ENCODE measurements around the gene NTN4.
"Not testable (repeated sequence)": the region's sequence is repeated elsewhere in the genome, so short reads cannot be mapped to it uniquely, and the experiment has no call there.

The NTN4 gene

DNA sequence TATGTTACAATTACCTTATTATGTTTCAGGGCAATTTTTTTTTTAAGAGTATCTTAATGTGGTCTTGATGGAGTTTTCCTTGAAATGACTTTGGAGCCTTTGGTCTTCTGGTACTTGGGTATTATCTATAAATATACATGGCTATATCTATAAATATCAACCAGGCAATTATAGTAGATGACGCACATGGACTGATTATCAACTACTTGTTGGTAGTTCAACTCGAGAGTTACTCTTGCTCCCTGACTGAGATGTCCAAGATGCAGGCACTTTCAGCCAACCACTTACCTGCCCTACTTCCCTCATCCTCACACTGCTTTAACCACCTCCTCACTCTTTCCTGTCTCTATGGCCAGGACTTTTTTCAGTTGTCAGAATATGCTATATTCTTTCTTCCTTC, 85.4 kb downstream of the NTN4 start:
- no peak for DNase-seq

DNA sequence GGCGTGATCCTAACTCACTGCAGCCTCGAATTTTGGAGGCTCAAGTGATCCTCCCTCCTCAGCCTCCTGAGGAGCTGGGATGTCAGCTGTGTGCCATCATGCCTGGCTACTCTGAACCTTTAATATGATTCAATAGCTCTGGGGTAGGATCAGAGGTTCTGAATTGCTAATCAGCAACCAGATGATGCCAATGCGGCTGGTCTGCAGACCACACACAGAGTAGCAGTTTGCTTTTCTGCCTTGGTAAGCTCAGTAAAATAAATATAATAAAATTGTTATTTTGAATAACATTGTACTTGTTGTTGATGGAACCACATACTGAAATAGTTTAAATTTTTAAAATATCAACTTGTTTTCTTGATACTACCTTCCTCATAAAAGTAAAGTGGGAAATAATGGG, 86.6 kb downstream of the NTN4 start:
- no peak for DNase-seq

- DNase-seq, result no peak
Measured at GRCh38 chr12:95701722-95702418, 88.7 kb downstream of the NTN4 start.

DNA sequence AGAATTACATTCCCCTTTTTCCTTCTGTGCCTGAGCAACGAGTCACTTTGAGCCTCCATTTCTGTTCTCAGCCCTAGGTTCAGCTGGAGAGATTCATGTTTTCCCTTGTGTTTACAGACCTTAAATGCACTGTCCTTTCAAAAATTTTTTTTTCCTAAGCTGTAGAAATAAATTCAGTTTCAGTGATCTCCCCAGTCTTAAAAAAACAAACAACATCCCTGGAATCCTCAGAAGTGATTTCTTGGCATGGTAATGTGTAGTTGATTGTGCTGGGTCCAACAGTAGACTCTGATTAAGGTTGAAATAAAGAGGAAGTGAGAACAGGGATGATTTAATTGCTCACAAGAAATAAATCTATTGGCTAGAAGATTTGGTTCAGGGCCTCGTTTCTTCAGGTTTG, 89.3 kb downstream of the NTN4 start:
- DNase-seq, result no peak

- no peak for DNase-seq
Measured at GRCh38 chr12:95700316-95700785, 90.2 kb downstream of the NTN4 start.

DNA sequence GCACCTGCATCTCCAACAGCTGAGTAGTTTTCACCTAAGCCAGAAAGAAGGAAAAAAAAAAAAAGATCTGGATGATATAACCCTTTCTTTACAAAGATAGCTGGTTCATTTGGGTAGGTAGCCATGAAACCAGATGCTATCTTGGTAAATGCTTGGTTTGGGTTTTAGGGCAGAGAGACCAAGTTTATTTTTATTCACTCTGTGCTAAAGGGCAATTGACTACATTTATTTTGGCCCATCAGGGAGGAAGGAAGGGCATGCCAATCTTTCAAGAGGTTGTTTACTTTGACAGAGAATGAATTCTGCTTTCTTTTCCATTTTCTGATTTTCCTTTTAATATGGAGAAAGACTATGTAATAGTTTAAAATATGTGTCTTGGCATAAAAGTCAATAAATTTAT, 91.0 kb downstream of the NTN4 start:
- DNase-seq, result no peak

GRCh38 chr12:95694136-95694535, 96.4 kb downstream of the NTN4 start:
- no peak for DNase-seq

DNA sequence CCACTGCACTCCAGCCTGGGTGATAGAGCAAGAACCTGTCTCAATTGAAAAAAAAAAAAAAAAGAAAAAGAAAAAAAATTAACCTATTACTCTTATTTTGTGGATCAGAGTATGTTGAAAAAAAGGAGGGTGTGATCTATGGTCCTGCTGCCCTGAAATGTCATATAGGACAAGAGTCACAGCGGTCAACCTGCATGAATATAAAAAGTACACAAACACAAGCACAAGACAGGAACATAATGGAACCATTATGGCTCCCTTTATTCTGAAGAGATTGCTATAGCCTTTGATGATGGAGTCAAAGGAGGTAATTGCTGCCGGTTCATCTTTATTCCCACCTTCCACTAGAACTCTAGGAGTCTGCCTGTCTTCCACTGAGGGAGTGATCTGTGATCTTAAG, 96.9 kb downstream of the NTN4 start:
- no peak for DNase-seq

GRCh38 chr12:95690861-95691635, 99.5 kb downstream of the NTN4 start:
- no peak for DNase-seq

DNA sequence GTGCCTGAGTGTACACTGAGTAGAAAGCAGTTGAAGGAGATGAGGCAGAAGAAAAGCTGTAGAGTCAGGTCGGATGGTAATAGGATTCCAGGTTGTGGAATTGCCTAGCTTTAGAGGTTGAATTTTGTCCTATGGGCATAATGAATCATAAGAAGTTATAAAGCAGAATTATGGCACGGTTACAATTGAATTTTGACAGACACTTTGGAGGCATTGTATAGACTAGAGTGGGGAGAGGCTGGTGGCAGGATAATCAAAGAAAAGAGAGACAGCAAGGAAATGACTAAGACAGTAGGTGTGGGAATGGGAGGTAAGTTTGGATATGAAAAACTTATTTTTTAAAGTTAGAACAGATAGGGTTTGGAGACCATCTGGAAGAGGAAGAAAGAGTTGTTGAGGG, 102.6 kb downstream of the NTN4 start:
- DNase-seq, result no peak

DNA sequence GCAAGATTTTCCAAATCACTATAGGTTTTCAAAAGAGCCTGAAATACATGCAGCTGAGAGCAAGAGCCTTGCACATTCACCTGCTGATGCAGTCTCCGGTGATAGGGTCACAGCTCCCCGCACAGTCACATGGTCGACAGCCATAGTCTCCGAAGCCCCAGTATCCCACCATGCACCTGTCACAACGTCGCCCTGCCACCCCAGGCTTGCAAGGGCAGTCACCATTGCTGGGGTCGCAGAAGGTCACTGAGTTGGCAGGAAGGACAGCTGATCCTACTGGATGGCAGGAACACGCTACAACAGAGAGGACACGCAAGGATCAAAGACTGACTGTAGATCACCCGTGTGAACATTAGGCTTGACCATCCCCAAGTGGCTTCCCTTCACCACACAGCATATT, 107.1 kb downstream of the NTN4 start:
- no peak for DNase-seq

DNA sequence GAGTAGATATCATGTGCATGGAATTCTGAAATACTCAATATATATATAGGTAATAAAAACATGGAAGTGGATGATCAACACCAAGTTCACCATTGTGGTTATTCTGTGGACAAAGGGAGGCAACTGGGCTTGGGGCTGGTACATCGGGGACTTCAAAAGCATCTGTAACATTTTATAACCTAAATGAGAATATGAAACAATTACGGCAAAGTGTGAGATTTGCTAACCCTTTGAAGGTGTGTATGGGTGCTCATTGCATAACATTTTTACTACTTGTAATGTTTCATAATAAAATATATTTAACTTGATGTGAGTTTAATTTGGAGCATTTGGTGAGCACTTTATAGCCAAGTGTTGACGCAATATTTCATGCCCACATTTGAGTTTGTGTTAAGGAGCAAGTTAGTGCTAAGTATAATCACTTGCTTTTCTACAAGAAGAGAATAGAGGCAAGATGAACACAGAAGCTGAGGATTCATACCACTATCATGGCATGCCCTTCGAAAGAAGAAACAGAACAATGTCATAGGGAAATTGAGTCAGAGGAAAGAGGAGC, 109.3 kb downstream of the NTN4 start:
- no peak for DNase-seq

DNA sequence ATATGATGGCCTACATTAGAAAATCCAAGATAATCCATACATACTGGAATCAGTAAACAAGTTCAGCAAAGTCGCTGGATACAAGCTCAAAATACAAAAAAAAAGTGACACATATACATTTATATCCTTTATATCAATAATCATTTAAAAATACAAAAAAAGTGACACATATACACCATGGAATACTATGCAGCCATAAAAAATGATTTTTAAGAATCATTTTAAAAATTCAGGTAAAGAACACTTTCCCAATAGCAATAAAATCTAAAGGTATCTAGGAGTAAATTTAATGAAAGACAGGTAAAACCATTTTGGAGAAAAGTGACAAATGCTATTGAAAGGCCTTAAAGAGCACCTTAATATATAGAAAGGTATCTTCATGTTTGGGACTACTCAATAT, 111.9 kb downstream of the NTN4 start:
- no peak for DNase-seq

- DNase-seq, result not testable (repeated sequence)
Measured at GRCh38 chr12:95677782-95678181, 112.8 kb downstream of the NTN4 start.

DNA sequence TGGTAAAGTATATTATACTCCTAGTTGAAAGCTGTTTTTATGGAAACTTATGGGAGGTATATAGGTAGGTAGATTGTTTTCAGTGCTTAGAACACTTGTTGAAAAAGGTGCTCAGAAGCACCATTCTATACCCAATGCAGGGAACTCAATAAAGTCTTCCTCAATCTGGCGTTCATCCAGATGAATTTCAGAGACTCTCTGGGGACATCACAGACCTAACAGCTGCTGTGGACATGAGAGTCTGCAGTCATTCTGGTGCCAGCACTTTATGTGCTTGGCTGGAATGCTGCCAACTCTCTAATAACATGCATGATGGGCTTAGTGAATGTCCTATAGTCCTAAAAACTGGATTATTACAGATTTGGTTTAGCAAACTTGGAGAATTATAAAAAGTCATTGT, 115.9 kb downstream of the NTN4 start:
- peak; percentile 96 for DNase-seq

DNA sequence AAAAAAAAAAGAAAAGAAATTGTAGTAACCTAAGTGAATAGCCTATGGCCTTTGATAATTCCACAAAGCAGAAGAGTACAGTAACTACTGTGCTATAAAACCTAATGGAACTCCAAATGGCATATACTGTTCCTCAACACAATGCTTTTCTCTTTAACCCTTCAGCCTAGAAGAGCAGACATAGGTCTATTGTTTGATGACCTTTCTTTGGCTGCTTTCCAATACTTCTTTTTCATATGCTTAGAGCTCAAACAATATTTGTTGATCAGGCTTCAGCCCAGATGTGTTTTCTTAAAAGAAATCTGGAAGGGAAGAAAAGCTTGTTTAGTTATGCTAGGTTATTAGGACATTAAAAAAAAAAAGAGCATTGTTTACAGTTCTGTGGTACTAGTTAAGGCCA, 116.4 kb downstream of the NTN4 start:
- peak; percentile 85 for DNase-seq

GRCh38 chr12:95673576-95673975, 117.0 kb downstream of the NTN4 start:
- DNase-seq, result no peak

- no peak for DNase-seq
Measured at GRCh38 chr12:95672166-95672565, 118.4 kb downstream of the NTN4 start.

- DNase-seq, result no peak
Measured at GRCh38 chr12:95671265-95671664, 119.3 kb downstream of the NTN4 start.

GRCh38 chr12:95663525-95663924, 127.0 kb downstream of the NTN4 start:
- no peak for DNase-seq

GRCh38 chr12:95661360-95661759, 129.2 kb downstream of the NTN4 start:
- DNase-seq, result no peak

GRCh38 chr12:95658386-95658785, 132.2 kb downstream of the NTN4 start:
- DNase-seq, result no peak

- DNase-seq, result not testable (repeated sequence)
Measured at GRCh38 chr12:95654665-95655064, 135.9 kb downstream of the NTN4 start.
